K562 (cell line): ENCODE results near the gene TRAF7. TPM values are rescaled to one million over a fixed set of nuclear protein-coding genes. Genes with fewer than 3 reads are reported as not detected.

Experiments used
- ASH1L ChIP-seq: fragments of 450-650 bp; IDR thresholded peaks from 2 replicates; pipeline ENCODE4 v1.6.1; 2018; ENCODE audit warnings: borderline replicate concordance, mild to moderate bottlenecking, low read depth; ENCODE audit not compliant: partially characterized antibody
- CHD1 ChIP-seq: fragments of 200-600 bp; sonication (generic); IDR thresholded peaks from one replicate; pipeline ENCODE4 v1.6.1; 2012; ENCODE audit warnings: mild to moderate bottlenecking, moderate library complexity, low read length, inconsistent platforms
- CREB1 ChIP-seq, 2 experiments: sonication (generic) in 1 of 2; formaldehyde crosslinking in 1 of 2; IDR thresholded peaks; 2 replicates each; pipeline versions ENCODE4 v1.6.1 to v1.8.0; 2012 to 2022; ENCODE audit warnings: inconsistent platforms in 1 of 2, mild to moderate bottlenecking in 1 of 2, missing genetic modification reagents in 1 of 2, moderate library complexity in 1 of 2
- CREM ChIP-seq: IDR thresholded peaks from 2 replicates; pipeline ENCODE4 v1.6.1; 2014; ENCODE audit warnings: antibody characterized with exemption, low read depth
- EGR1 ChIP-seq: fragments of 450-650 bp; conservative IDR thresholded peaks from 2 replicates; pipeline ENCODE4 v1.6.1; 2017; ENCODE audit warnings: mild to moderate bottlenecking
- GTF2A2 ChIP-seq: IDR thresholded peaks from 2 replicates; pipeline ENCODE4 v1.6.1; 2016; ENCODE audit warnings: mild to moderate bottlenecking, missing genetic modification characterization, missing compliant biosample characterization
- HDAC1 ChIP-seq, 2 experiments: fragments of 450-650 bp; IDR thresholded peaks; 2 replicates each; pipeline ENCODE4 v1.6.1; 2016 to 2017; ENCODE audit warnings: inconsistent platforms in 1 of 2, mild to moderate bottlenecking in 1 of 2, moderate library complexity in 1 of 2
- HSF4 ChIP-seq: fragments of 250-450 bp; sonication (Bioruptor Pico); IDR thresholded peaks from 2 replicates; pipeline ENCODE4 v2.1.2; 2022; ENCODE audit warnings: mild to moderate bottlenecking, moderate library complexity, borderline replicate concordance
- KAT2B ChIP-seq: IDR thresholded peaks from one replicate; pipeline ENCODE4 v1.6.1; 2012; ENCODE audit warnings: low read depth, mild to moderate bottlenecking, control low read depth, inconsistent platforms, low read length, moderate library complexity
- MED1 ChIP-seq: sonication (generic); formaldehyde crosslinking; IDR thresholded peaks from 2 replicates; pipeline ENCODE4 v1.8.1; 2023; ENCODE audit warnings: missing genetic modification reagents, borderline replicate concordance
- NEUROD1 ChIP-seq: fragments of 150-350 bp; IDR thresholded peaks from 2 replicates; pipeline ENCODE4 v1.6.1; 2014; ENCODE audit warnings: borderline replicate concordance, low read length, low read depth; ENCODE audit not compliant: partially characterized antibody
- NFE2 ChIP-seq: IDR thresholded peaks from 2 replicates; pipeline ENCODE4 v1.6.1; 2014; ENCODE audit warnings: antibody characterized with exemption, low read depth
- NFIC ChIP-seq: fragments of 450-650 bp; IDR thresholded peaks from 2 replicates; pipeline ENCODE4 v1.6.1; 2017; ENCODE audit warnings: mild to moderate bottlenecking, inconsistent platforms
- NR1H2 ChIP-seq: sonication (generic); formaldehyde crosslinking; IDR thresholded peaks from 2 replicates; pipeline ENCODE4 v1.4.0; 2020; ENCODE audit warnings: mild to moderate bottlenecking, missing genetic modification reagents
- RB1 ChIP-seq: fragments of 450-650 bp; IDR thresholded peaks from 2 replicates; pipeline ENCODE4 v1.6.1; 2017; ENCODE audit warnings: low read depth, mild to moderate bottlenecking
- RBFOX2 ChIP-seq: fragments of 200-400 bp; formaldehyde crosslinking; IDR thresholded peaks from 2 replicates; pipeline ENCODE4 v1.6.1; 2017; ENCODE audit warnings: low read depth, mild to moderate bottlenecking, low read length, moderate library complexity
- SIN3A ChIP-seq, 2 experiments: fragments of 150-350 bp in 1 of 2; IDR thresholded peaks; 2 replicates each; pipeline ENCODE4 v1.6.1; 2011 to 2016; ENCODE audit warnings: borderline replicate concordance in 2 of 2, low read depth in 2 of 2, low read length in 2 of 2, mild to moderate bottlenecking in 2 of 2, moderate library complexity in 2 of 2; ENCODE audit not compliant: control insufficient read depth in 1 of 2
- SRSF7 ChIP-seq: fragments of 200-400 bp; formaldehyde crosslinking; optimal IDR thresholded peaks from 2 replicates; pipeline ENCODE3; 2017; ENCODE audit warnings: mild to moderate bottlenecking, low read depth, low read length
- TAL1 ChIP-seq: fragments of 450-650 bp; IDR thresholded peaks from 2 replicates; pipeline ENCODE4 v1.6.1; 2016; ENCODE audit warnings: mild to moderate bottlenecking
- THRAP3 ChIP-seq: fragments of 450-650 bp; IDR thresholded peaks from 2 replicates; pipeline ENCODE4 v1.6.1; 2016; ENCODE audit warnings: mild to moderate bottlenecking, inconsistent platforms, borderline replicate concordance
- ZNF143 ChIP-seq: sonication (generic); formaldehyde crosslinking; IDR thresholded peaks from 2 replicates; pipeline ENCODE4 v1.9.0; 2022; ENCODE audit warnings: mild to moderate bottlenecking, missing genetic modification reagents
- ZNF274 ChIP-seq: IDR thresholded peaks from 2 replicates; pipeline ENCODE4 v1.6.1; 2011; ENCODE audit warnings: low read depth, mild to moderate bottlenecking, low read length, moderate library complexity, borderline replicate concordance
- polyA plus RNA-seq, 8 experiments: library from polyadenylated mRNA; depleted of rRNA in 4 of 8; stranded (reverse) in 5 of 8; unstranded in 3 of 8; fragments of >200 nt; fragmentation: Nextera tagmentation in 2 of 8; fragmentation: Illumina TruSeq in 1 of 8; extraction: Ambion mirVana in 2 of 8; extraction: Trizol in 1 of 8; gene quantifications; 2 replicates each; pipeline versions ENCODE4 v1.2.1 to v1.2.3, GENCODE V29; 2011 to 2014; ENCODE audit warnings: inconsistent platforms in 1 of 8, missing spikeins in 1 of 8
- total RNA-seq, 7 experiments: library from RNA; depleted of rRNA in 6 of 7; stranded (reverse); fragments of >200 nt in 6 of 7; fragmentation: Illumina TruSeq in 2 of 7; extraction: Trizol in 2 of 7; gene quantifications; 2 replicates each; pipeline versions ENCODE4 v1.2.1 to v1.2.3, GENCODE V29; 2011 to 2021; ENCODE audit warnings: low replicate concordance in 1 of 7
- TF ChIP-seq, protein P1 (sequence below): sonication (generic); formaldehyde crosslinking; IDR thresholded peaks from 2 replicates; pipeline ENCODE4 v1.8.0; 2023; ENCODE audit warnings: mild to moderate bottlenecking, missing genetic modification reagents
- TF ChIP-seq, protein P2 (sequence below), 2 experiments: fragments of 450-650 bp in 1 of 2; IDR thresholded peaks; 2 replicates each; pipeline ENCODE4 v1.6.1; 2011 to 2017; ENCODE audit warnings: low read depth in 2 of 2, antibody characterized with exemption in 1 of 2, borderline replicate concordance in 1 of 2, low read length in 1 of 2, mild to moderate bottlenecking in 1 of 2, mixed read lengths in 1 of 2; ENCODE audit not compliant: control insufficient read depth in 1 of 2

The TRAF7 gene
- total and polyA plus RNA-seq, 9 of the 15 experiments (the other 6 are each of a cell fraction or from before 2014, with no cell fraction given): 1.1 to 113 (median 41.6) TPM

DNA sequence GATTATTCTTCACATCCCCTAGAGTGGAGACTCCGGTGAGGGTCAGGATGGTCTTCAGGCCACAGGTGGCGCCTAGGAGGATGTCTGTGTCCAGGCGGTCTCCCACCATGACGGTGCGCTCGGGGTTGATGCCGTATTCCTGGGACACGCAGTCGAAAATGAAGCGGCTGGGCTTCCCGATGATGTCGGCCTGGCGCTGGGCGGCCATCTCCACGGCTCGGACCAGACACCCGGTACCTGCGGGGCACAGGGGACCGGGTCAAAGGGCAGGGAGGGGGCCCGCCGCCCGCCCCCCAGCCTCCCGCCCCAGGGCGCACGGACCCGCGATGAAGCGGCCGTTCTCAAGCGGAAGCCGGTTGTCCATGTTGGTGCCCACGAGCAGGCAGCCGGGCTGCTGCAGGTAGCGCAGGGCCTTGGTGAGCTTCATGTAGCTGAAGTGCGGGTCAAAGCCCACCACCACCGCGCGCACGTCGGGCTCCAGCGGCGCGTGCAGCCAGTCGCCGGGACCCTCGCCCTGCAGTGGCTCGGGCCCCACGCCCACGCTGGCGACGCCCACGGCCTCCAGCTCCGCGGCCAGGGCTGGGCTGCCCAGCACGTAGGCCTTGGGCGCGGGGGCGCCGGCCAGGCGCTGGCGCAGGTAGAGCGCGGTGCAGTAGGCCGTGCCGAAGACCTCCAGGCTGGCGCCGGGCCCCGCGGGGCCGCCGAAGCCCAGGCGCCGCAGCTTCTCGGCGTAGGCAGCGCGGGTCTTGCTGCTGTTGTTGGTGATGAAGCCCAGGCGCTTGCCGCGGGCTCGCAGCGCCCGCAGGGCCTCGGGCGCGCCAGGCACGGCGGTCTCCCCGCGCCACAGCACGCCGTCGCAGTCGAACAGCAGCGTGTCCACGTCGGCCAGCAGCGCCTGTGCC is 58.5 kb downstream of the TRAF7 start (continued):
- TF ChIP-seq, protein P1, sequence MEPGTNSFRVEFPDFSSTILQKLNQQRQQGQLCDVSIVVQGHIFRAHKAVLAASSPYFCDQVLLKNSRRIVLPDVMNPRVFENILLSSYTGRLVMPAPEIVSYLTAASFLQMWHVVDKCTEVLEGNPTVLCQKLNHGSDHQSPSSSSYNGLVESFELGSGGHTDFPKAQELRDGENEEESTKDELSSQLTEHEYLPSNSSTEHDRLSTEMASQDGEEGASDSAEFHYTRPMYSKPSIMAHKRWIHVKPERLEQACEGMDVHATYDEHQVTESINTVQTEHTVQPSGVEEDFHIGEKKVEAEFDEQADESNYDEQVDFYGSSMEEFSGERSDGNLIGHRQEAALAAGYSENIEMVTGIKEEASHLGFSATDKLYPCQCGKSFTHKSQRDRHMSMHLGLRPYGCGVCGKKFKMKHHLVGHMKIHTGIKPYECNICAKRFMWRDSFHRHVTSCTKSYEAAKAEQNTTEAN: 0 out of 2 replicates have a peak, but pooled peaks have one; percentile 21
- TF ChIP-seq GTF2A2 (tag) (no peak), CHD1 (peak; percentile 90), CREM (peak; percentile 44), ZNF143 (CRISPR knock-in tag) (no peak), THRAP3 (no peak), NFE2 (peak; percentile 15; the same call in 1 of the 2 replicates), TAL1 (no peak), RBFOX2 (peak; percentile 28; the same call in 1 of the 2 replicates), EGR1 (peak; percentile 63), CREB1 (IDR thresholded peaks at IDR 0.05) (peak; percentile 40; the same call in 1 of the 2 replicates), CREB1 (CRISPR knock-in tag; IDR thresholded peaks at IDR 0.05) (no peak), ASH1L (no peak), MED1 (no peak), NR1H2 (CRISPR knock-in tag) (no peak), NEUROD1 (no peak), RB1 (peak; percentile 59; the same call in 1 of the 2 replicates), ZNF274 (no peak), HSF4 (CRISPR knock-in tag) (no peak), NFIC (no peak), KAT2B (no peak), SRSF7 (no peak), HDAC1 (IDR thresholded peaks at IDR 0.05) (no peak), SIN3A (IDR thresholded peaks at IDR 0.05; ENCODE audit: borderline replicate concordance in 2 of 2, control insufficient read depth in 1 of 2, low read depth in 2 of 2, low read length in 2 of 2) (0 out of 4 replicates have a peak, but pooled peaks of 1 of the 2 experiments have one; percentile 12)
- TF ChIP-seq, protein P2, sequence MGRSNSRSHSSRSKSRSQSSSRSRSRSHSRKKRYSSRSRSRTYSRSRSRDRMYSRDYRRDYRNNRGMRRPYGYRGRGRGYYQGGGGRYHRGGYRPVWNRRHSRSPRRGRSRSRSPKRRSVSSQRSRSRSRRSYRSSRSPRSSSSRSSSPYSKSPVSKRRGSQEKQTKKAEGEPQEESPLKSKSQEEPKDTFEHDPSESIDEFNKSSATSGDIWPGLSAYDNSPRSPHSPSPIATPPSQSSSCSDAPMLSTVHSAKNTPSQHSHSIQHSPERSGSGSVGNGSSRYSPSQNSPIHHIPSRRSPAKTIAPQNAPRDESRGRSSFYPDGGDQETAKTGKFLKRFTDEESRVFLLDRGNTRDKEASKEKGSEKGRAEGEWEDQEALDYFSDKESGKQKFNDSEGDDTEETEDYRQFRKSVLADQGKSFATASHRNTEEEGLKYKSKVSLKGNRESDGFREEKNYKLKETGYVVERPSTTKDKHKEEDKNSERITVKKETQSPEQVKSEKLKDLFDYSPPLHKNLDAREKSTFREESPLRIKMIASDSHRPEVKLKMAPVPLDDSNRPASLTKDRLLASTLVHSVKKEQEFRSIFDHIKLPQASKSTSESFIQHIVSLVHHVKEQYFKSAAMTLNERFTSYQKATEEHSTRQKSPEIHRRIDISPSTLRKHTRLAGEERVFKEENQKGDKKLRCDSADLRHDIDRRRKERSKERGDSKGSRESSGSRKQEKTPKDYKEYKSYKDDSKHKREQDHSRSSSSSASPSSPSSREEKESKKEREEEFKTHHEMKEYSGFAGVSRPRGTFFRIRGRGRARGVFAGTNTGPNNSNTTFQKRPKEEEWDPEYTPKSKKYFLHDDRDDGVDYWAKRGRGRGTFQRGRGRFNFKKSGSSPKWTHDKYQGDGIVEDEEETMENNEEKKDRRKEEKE (IDR thresholded peaks at IDR 0.05; ENCODE audit: borderline replicate concordance in 1 of 2, control insufficient read depth in 1 of 2, low read depth in 2 of 2, low read length in 1 of 2): no peak
